GM18868 (cell line): ENCODE results near the gene LPCAT1.
A peak's percentile ranks its signal among the peaks of the same experiment; 100 is the strongest.

Source experiments
- ATAC-seq: cut with Tn5 transposase; IDR thresholded peaks from one replicate; pipeline ENCODE4 v1.9.1; 2021; ENCODE audit warnings: mild to moderate bottlenecking, moderate library complexity; ENCODE audit not compliant: unreplicated experiment

LPCAT1 gene

GRCh38 chr5:1498623-1499416 lies 24.9 kb downstream of the LPCAT1 start:
- peak; percentile 35 for ATAC-seq

- ATAC-seq = peak; percentile 22
These were observed 25.8 kb downstream of the LPCAT1 start for GRCh38 chr5:1497795-1498622.

GRCh38 chr5:1497242-1497777 lies 26.4 kb downstream of the LPCAT1 start:
- ATAC-seq = peak; percentile 28

GRCh38 chr5:1495525-1495897 lies 28.2 kb downstream of the LPCAT1 start:
- no peak for ATAC-seq

GRCh38 chr5:1494780-1495524 lies 28.8 kb downstream of the LPCAT1 start:
- ATAC-seq = peak; percentile 38

GRCh38 chr5:1493941-1494340 lies 29.8 kb downstream of the LPCAT1 start:
- no peak for ATAC-seq

- no peak for ATAC-seq
These were observed 30.3 kb downstream of the LPCAT1 start for GRCh38 chr5:1493413-1493812.

GRCh38 chr5:1492757-1493156 lies 31.0 kb downstream of the LPCAT1 start:
- ATAC-seq = no peak

- no peak for ATAC-seq
These were observed 33.4 kb downstream of the LPCAT1 start for GRCh38 chr5:1490376-1490775.

GRCh38 chr5:1489754-1490153 lies 34.0 kb downstream of the LPCAT1 start:
- ATAC-seq = no peak

- ATAC-seq = peak; percentile 48
These were observed 34.7 kb downstream of the LPCAT1 start for GRCh38 chr5:1488882-1489680.

GRCh38 chr5:1487079-1487764 lies 36.5 kb downstream of the LPCAT1 start:
- no peak for ATAC-seq

- no peak for ATAC-seq
These were observed 37.5 kb downstream of the LPCAT1 start for GRCh38 chr5:1486271-1486670.

- ATAC-seq = no peak
These were observed 38.1 kb downstream of the LPCAT1 start for GRCh38 chr5:1485579-1486118.

GRCh38 chr5:1484730-1485578 lies 38.8 kb downstream of the LPCAT1 start:
- ATAC-seq = peak; percentile 50

- ATAC-seq = no peak
These were observed 39.7 kb downstream of the LPCAT1 start for GRCh38 chr5:1483856-1484729.

- ATAC-seq = no peak
These were observed 40.7 kb downstream of the LPCAT1 start for GRCh38 chr5:1483064-1483463.

- no peak for ATAC-seq
These were observed 41.8 kb downstream of the LPCAT1 start for GRCh38 chr5:1481959-1482331.
